NCI-H2196 (cell line): ENCODE measurements around the gene LMF2.
"Not testable (repeated sequence)": the region's sequence is repeated elsewhere in the genome, so short reads cannot be mapped to it uniquely, and the experiment has no call there.

Experiments used
- DNase-seq: peaks from one replicate; lab custom pipeline; 2025; ENCODE audit not compliant: unreplicated experiment; lab: John Stamatoyannopoulos, UW

Gene LMF2

GRCh38 chr22:50507421-50507990 is at the start of gene LMF2:
TSS of gene LMF2 (minus strand) at chr22:50507702. CDS start at chr22:50507675, 27 bp downstream.
- DNase-seq = peak; percentile 84

- DNase-seq = no peak
Observed at GRCh38 chr22:50556703-50557102, 49.2 kb upstream of the LMF2 start.

GRCh38 chr22:50553310-50553709 is 45.8 kb upstream of the LMF2 start:
- no peak for DNase-seq

- no peak for DNase-seq
Observed at GRCh38 chr22:50551160-50551752, 43.8 kb upstream of the LMF2 start.

GRCh38 chr22:50550395-50550794 is 42.9 kb upstream of the LMF2 start:
- DNase-seq = no peak

GRCh38 chr22:50548921-50549790 is 41.7 kb upstream of the LMF2 start:
- DNase-seq = no peak

- no peak for DNase-seq
Observed at GRCh38 chr22:50548040-50548920, 40.8 kb upstream of the LMF2 start.

- DNase-seq = no peak
Observed at GRCh38 chr22:50547263-50547985, 39.9 kb upstream of the LMF2 start.

GRCh38 chr22:50546326-50547262 is 39.1 kb upstream of the LMF2 start:
- no peak for DNase-seq

- no peak for DNase-seq
Observed at GRCh38 chr22:50545522-50546325, 38.2 kb upstream of the LMF2 start, which contains the start of gene KLHDC7B. TSS of gene KLHDC7B (plus strand) at chr22:50545899. CDS start at chr22:50546244, 345 bp downstream.

GRCh38 chr22:50544746-50545253 is 37.3 kb upstream of the LMF2 start:
- no peak for DNase-seq

GRCh38 chr22:50544078-50544745 is 36.7 kb upstream of the LMF2 start:
- DNase-seq = no peak

- DNase-seq = no peak
Observed at GRCh38 chr22:50542416-50542927, 35.0 kb upstream of the LMF2 start.

- DNase-seq = not testable (repeated sequence)
Observed at GRCh38 chr22:50541667-50542026, 34.1 kb upstream of the LMF2 start.

GRCh38 chr22:50540381-50540780 is 32.9 kb upstream of the LMF2 start:
- no peak for DNase-seq

- no peak for DNase-seq
Observed at GRCh38 chr22:50537765-50538164, 30.3 kb upstream of the LMF2 start.

GRCh38 chr22:50536226-50536625 is 28.7 kb upstream of the LMF2 start:
- no peak for DNase-seq

GRCh38 chr22:50535113-50535512 is 27.6 kb upstream of the LMF2 start:
- no peak for DNase-seq
